SIG-M5 treated with dmso at 0.1 percent for 504 hours (cell line): Measurements from ENCODE around the gene SH2D3C.

Experiments used
- DNase-seq: peaks from one replicate; lab custom pipeline; 2025; ENCODE audit not compliant: unreplicated experiment; lab: John Stamatoyannopoulos, UW

SH2D3C gene

DNA sequence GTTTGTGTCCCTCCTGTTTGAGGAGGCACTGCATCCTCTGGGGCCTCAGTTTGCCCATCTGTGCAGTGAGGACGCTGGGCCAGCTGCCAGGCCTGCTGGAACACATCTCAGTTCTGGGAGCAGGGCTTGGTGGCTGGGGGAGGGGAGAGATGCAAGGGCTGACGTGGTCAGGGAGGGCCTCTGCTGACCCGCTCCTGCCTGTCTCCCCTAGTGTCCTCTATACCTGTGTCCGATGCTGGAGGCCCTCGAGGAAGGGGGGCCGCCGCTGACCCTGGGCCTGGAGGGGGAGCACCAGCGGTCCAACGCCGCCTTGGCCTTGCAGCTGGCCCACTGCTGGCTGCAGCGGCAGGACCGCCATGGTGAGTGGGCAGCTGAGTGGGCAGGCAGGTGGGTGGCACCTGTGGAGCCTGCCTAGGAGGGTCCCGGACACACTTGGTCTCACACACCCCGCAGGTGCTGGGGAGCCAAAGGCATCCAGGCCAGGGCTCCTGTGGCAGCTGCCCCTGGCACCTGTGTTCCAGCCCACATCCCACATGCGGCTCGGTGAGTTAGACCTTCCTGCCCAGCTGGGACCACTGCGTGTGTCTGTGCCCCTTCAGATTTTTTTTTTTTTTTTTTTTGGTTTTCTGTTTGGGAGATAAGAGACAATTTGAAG lies 30.0 kb upstream of the SH2D3C start:
- DNase-seq = no peak

DNA sequence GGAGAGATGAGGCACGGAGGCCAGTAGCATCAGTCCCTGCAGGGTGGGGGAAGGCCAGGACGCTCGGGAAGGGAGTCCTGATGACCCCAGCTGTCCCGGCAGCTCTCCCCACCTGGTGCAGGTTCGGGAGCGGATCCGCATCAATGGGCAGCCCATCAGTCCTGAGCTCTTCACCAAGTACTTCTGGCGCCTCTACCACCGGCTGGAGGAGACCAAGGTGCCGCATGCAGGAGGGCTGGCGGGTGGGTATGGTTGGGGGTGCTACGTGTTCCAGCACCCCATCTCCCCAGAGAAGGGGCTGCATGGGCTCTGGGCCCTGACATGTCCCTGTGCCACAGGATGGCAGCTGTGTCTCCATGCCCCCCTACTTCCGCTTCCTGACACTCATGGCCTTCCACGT lies 28.4 kb upstream of the SH2D3C start:
- DNase-seq = no peak

DNA sequence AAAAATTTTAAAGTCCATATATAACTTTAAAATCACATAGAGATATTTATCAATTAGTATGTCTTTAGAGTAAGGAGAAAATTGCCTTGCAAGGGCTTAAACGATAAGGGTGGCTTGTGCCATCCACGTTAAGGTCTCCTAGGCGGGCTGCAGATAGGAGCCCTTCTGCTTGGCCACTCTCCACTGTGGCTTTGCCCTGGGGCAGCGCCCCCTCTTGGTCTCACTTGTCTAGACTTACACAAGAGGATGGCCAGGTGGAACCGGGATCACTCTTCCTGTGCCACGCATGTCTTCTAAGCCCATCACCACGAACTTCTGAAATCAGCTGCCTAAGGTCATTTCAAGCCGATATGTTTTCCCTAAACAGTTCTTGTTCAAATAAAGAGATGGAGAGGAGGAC lies 27.2 kb upstream of the SH2D3C start:
- DNase-seq = no peak

DNA sequence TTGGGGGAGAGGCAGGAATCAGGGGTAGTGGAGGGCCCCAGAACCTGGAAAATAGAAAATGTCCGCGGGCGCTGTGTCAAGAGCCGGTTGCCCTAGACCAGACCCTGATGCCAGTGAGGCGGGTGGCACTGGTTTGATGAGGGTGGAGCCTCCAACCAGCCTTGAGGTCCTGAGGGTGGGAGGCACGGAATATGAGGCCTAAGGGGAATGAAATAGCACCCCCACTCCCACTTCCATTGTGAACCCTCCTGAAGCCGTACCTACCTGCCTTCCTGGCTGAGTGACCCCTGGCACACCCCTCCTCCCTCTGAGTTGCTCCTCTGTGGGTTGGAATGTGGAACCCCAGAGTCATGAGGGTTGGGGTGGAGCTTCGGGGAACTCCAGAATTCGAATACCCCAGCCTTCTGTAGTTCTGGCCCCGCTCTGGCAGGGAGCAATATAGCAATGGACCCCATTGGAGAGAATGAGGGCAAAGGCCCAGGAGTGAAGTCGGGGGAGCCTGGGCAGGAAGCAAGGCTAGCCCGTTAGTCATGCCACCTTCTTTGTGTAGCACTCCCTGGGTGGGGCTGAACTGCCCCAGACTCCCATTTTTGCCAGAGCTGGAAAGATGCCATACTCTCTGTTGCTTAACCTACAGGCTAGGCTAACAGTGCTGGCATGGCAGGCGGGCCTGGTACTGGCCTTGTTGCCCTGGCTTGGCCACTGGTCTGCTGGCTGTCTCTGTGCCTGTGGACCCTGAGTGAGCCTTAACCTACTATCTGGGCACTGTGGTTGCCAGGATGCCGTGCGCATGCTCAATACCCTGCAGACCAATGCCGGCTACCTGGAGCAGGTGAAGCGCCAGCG lies 25.3 kb upstream of the SH2D3C start:
- DNase-seq = no peak

DNA sequence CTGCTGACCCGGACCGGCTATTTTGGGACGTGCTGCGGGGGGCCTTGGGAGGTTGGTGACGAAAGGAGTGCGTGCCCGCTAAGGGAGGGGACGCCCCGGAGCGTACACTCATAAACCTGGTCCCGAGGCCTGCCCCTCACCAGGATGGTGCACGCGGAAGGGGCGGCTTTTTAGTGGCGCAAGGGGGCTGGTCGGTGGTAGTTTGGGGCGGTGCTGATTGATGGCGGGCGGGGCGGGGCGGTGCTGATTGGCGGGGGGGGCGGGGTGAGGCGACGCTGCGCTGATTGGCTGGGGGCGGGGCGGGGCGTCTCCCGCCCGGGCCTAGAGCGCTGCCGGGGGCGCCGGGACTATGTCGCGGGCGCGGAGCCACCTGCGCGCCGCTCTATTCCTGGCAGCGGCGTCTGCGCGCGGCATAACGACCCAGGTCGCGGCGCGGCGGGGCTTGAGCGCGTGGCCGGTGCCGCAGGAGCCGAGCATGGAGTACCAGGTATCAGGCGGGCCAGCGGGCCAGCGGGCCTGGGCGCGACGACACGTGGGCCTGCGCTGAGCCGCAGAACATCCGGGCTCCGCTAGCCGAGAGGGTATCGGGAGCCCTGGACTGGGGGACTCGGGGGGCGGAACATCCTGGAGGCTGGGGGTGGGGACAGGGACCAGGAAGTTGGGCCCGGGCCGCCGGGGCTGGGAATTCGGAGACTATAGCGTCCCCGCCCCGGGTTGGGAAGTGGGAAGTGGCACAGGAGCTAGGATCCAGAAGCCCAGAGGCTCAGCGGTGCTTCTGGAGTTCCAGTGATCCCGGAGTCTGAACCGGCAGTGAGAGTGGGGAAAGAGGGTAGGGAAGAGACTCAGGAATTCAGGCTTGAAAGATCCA lies 24.3 kb upstream of the SH2D3C start, which contains the start of gene FPGS:
TSS of gene FPGS (plus strand) at position 307 of the 868 bp plus-strand sequence. CDS start at position 350, 43 bp downstream.
- peak; percentile 84 for DNase-seq

DNA sequence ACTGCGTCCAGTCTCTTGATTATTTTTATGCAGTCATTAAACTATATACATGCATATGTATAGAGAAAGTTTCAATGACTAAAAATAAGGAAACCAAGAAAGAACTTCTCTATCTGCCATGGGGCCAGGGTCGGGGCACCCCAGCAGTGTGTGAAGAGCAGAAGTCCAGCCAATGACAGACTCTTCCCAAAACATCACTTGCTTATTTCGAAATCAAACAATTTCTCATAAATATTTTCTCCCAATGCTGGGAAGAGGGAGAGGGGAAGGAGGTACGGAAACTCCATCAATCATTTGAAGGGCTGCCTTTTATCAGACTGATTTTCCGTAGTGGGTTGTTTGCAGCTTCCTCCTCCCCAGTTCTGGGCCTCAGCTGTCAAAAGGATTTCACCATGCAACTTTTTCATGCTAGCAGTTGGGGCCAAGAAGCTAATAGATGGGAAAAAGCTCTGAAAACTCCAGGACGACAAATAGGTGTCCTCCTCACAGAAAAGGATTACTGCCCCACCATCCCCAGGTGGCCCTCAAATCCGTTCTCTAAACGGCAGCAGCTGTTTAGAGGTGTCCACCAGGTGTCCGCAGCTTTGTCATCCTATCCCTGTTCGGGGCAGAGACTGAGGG lies 23.6 kb upstream of the SH2D3C start:
- DNase-seq = peak; percentile 68

DNA sequence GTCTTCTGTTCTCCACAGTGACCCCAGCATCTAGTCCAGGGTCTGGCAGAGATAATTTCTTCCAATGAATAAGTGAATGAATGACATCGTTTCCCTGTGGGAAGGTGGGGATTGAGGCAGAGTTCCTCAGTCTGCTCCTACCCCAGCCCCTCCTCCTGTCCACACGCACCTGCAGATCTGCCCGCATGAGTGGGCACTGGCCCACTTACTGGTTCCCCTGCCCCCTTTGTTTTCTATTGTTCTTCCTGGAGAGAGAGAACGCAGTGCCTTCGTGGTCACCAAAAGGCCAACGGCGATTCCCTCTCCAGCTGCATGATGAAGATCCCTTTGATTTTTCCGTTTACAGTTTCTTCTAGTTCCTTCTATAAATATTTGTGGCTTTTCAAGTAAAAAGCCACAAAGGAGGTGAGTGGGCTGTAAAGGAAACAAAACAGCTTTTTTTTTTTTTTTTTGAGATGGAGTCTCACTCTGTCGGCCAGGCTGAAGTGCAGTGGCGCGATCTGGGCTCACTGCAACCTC lies 18.4 kb upstream of the SH2D3C start:
- no peak for DNase-seq

DNA sequence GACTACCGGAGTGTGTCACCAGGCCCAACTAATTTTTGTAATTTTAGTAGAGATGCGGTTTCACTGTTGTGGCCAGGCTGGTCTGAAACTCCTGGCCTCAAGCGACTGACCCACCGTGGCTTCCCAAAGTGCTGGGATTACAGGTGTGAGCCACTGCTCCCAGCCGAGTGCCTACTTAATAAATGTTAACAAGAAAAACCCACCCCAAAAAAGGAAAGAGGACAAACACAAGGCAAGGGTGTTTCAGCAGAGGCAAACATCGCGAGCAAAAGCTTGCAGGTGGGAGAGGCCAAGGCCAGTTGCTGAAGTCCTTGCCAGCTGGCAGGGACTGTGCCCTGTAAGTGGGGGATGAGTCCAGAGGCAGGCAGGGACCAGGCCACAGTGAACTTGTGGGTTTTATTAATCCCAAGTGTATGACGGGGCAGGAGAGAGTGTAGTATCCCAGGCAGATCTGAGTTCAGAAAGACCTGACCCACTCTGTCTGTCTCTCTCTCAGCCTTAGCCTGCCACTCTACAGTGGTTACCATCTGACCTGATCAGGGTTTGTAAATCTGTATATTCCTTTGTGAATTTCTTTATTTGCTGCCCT lies 17.9 kb upstream of the SH2D3C start:
- no peak for DNase-seq

DNA sequence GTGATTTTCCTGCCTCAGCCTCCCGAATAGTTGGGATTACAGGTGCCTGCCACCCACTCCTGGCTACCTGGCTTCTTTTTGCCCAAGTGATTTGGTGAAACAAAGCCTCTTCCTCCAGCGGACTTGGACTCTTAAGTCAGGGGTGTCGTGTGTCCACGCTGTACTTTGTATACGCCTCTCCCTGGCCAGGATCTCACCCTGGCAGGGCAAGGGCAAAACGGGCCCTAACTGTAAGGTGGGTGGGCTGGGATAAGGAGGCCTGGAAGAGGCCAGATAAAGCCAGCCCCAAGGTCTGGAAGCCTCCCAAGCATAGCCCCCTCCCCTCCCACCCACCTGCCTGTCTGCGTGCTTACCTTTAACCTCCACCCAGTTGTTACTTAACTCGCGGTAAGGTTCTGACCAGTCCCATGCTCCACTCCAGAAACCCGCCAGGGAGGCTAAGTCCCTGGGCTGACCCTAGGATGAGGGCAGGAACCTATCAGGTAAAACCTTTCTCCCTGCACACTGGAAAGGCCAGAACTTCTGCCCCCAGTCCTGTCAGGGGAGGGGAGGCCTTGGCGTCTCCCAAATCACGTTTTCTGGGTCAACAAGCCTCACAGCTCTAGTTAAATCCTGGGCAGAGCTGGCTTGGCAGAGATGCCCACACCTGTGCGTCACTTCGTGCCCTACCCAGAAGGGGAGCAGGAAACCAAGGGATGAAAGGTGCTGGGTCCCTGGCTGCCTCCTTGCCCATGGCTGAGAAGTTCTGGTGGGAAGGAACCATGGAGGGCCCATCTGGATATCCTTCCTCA lies 15.7 kb upstream of the SH2D3C start:
- no peak for DNase-seq

DNA sequence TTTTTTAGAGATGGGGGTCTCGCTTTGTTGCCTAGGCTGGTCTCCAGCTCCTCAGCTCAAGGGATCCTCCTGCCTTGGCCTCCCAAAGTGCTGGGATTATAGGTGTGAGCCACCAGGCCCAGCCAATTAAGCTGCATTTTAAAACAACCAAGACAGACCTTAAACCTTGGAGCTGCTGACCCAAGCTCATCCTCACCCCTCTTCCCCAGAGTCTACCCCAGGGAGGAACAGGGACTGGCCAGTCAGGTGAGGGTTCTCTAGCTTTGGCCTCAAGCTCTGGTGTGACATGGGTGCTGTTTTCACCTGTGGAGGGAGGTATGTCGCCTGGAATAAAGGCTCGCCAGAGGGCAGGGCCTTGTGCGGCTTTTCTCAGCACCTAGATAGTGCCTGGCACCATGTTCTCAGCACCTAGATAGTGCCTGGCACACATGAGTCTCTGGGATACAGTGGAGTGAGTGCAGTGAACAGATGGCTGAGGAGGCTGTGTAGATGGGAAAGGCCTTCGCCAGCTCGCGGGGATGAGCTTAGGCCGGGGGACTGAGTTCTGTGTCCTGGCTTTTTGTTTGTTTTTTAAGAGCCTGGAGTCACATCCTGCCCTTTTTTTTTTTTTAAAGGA lies 14.7 kb upstream of the SH2D3C start:
- no peak for DNase-seq

DNA sequence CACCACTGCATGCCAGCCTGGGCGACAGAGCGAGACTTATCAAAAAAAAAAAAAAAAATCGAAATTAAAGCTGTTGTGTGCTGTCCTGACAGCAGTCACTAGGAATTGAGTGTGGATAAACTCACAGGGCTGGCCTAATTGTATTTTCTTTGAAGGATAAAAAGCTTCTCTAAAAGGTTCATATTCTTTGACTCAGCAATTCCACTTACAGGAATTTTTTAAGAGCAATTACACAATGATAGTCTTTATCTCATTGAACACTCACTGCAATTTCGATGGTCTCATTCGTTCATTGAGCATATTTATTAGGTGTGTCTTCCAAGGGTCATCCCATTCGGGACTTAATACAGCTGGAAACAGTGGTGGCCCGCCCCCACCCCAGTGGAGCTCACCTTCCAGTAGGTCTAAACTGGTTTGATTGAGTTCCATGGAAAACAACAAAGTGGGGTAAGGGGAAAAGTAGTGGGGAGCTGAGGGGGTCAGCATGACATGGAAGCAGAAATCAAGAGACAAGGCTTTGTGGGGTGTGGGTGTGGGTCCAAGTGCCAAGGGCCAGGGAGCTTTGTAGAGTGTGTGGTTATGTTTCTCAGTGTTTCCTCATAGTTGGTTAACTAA lies 14.1 kb upstream of the SH2D3C start:
- no peak for DNase-seq

DNA sequence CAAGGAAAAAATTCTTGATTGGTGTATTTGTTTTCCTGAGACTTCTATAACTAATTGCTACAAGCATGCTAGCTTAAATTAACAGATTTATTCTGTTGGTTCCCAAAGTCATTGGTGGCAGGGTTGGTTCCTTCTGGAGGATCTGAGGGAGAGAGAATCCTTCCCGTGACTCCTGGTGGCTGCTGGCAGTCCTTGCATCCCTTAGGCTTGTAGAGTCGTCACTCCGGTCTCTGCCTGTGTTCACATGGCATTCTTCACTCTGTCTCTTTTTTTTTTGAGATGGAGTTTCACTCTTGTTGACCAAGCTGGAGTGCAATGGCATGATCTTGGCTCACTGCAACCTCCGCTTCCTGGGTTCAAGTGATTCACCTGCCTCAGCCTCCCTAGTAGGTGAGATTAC lies 12.6 kb upstream of the SH2D3C start:
- DNase-seq = no peak

DNA sequence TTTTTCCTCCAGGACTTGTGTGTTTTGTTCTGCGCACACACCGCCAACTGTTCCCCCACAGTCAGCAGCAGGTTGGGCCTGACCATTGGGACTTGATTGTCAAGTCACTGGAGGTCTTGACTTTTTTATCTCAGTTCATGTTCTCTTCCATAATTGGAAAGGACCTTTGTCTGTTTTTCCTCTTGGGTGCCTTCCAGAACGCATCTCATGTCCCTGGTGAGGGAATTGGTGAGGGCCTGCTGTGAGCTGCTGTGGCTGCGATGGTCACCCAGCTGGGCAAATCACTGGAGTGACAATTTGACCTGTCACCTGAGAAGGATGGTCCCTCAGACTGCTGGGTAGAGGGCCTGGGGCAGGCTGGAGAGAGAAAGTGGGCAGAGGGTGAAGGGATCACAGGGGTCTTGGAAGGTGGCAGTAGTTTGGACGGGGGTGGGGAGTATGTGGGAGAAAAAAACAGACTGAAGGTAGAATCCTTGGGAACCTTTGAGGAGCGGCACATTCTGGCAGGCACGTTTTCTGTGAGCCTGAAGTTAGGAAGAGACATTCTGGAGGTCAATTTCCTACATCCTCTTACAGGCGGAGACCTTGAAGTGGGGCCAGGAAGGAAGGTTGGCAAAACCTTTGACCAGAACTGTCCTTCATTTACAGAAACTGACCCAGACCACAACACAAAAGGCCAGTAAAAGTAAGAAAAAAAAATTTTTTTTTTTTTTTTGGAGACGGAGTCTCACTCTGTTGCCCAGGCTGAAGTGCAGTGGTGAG lies 11.8 kb upstream of the SH2D3C start:
- DNase-seq = no peak

DNA sequence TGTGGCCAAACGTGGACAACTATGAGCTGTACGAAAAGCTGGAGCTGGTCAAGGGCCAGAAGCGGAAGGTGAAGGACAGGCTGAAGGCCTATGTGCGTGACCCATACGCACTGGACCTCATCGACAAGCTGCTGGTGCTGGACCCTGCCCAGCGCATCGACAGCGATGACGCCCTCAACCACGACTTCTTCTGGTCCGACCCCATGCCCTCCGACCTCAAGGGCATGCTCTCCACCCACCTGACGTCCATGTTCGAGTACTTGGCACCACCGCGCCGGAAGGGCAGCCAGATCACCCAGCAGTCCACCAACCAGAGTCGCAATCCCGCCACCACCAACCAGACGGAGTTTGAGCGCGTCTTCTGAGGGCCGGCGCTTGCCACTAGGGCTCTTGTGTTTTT lies 10.7 kb upstream of the SH2D3C start:
- DNase-seq = no peak

DNA sequence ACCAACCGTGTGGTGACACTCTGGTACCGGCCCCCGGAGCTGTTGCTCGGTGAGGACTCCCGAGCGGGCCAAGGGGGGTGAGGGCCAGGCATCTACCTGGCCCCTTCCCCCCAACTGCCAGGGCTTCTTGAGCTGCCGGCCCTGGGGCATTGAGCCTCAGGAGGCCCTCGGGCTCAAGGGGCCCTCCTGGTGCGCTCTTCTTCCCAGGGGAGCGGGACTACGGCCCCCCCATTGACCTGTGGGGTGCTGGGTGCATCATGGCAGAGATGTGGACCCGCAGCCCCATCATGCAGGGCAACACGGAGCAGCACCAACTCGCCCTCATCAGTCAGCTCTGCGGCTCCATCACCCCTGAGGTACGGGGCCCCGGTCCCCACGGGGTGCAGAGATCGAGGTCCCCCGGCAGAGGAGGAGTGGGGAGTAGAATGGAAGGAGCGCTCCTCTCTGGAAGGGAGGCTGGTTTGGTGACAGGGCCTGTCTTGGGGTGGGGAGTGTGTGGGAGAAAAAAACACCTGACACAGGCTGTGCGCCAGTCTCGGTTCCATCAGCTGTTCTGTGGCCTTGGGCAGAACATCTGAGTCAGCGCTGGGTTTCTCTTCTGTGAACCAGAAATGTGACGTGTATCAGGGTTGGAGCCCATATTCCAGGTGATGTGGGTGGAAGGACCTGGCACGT lies 10.0 kb upstream of the SH2D3C start:
- no peak for DNase-seq

DNA sequence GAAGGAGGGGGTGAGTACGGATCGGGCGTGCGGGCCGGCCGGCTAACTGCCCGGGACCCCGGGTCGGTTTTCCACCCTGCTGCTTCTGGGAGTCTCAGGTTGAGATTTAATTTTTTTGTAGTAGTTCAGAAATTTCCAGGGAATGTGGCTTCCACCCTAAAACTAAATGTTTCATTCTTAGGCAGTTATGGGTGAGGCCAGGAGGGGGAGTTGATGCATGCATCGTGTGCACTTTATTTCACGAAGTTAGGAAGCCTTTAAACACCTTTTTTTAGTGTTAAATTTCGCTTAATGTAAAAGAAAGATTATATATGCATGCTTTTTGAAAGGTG lies 8.3 kb upstream of the SH2D3C start:
- DNase-seq = no peak

DNA sequence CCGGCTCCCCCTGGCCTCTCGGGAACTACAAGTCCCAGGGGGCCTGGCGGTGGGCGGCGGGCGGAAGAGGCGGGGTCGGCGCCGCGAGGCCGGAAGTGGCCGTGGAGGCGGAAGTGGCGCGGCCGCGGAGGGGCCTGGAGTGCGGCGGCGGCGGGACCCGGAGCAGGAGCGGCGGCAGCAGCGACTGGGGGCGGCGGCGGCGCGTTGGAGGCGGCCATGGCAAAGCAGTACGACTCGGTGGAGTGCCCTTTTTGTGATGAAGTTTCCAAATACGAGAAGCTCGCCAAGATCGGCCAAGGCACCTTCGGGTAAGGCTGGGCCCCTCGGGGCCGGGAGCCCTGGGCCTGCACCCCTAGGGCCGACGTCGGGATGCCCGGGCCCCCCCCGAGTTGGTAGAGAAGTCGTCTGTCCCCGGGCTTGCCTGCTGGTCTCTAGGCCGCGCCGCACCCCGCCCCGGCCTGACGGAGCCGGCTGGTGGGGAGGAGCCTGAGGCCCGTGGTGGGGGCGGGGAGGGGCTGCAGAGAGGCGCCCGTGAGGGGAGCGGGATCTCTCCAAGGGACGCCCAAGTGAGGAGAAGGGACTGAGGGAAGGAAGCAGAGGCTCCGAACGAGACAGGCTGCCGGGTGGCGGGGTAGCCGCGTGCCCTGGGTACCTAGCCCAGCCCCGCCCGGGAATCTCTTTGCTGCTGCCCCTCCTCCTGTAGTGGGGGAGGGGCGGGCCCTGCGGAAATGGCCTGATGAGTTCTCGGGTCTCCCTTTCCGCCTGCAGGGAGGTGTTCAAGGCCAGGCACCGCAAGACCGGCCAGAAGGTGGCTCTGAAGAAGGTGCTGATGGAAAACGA lies 7.7 kb upstream of the SH2D3C start, which contains the start of gene CDK9:
TSS of gene CDK9 (plus strand) at position 102 of the 840 bp plus-strand sequence. CDS start at position 217, 115 bp downstream.
- peak; percentile 82 for DNase-seq
